ENCODE results near the gene DLAT.
"Not testable (repeated sequence)": the region's sequence is repeated elsewhere in the genome, so short reads cannot be mapped to it uniquely, and the experiment has no call there.

DLAT gene

DNA sequence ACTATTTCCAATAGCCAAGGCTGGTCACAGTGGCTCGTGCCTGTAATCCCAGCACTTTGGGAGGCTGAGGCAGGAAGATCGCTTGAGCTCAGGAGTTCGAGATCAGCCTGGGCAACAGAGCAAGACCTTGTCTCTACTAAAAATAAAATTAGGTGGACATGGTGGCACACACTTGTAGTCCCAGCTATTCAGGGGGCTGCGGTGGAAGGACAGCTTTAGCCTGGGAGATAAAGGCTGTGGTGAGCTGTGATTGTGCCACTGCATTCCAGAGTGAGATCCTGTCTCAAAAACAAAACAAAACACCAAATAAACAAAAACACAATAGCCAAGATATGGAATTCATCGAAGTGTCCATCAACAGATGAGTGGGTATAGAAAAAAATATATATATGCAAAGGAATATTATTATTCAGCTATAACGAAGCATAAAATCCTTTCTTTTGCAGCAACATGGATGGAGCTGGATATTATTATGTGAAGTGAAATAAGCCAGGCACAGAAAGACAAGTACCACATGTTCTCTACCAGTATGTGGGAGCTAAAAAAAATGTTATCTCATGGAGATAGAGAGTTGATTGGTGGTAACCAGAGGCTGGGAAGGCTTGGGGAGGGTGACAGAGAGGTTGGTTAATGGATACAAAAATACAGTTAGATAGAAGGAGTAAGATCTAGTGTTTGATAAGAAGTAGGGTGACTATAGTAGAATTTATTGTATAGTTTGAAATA lies 22.6 kb upstream of the DLAT start:
- intact Hi-C loops (cut with DNase I) = no loop called here
- DNase-seq = no peak

GRCh38 chr11:112004389-112004788 lies 20.8 kb upstream of the DLAT start:
- intact Hi-C loops (cut with DNase I) = no loop called here

GRCh38 chr11:112005422-112006094 lies 19.6 kb upstream of the DLAT start:
- intact Hi-C loops (cut with DNase I) = no loop called here
- DNase-seq = no peak

More at GRCh38 chr11:112004389-112004788, 20.8 kb upstream of the DLAT start:
- DNase-seq = no peak

- intact Hi-C loops (cut with DNase I); DNase-seq: not testable (repeated sequence)
Observed at GRCh38 chr11:112006095-112006441, 19.1 kb upstream of the DLAT start.

- DNase-seq; intact Hi-C loops (cut with DNase I): not testable (repeated sequence)
Observed at GRCh38 chr11:112011451-112011850, 13.8 kb upstream of the DLAT start.

DNA sequence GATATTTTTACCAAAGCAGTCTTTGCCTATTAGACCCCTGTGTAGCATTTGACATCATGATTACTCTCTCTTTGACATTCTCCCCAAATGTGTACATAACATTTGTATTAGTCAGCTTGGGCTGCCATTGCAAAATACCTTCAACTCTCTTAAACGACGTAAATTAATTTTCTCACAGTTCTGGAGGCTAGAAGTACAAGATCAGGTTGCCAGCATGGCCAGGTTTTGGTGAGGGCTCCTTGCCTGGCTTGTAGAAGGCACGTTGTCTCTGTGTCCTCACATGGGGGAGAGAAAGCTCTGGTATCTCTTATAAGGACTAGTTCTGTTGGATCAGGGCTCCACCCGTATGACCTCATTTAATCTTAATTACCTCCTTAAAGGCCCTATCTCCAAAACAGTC lies 12.3 kb upstream of the DLAT start:
- intact Hi-C loops (cut with DNase I) = no loop called here
- DNase-seq = no peak

DNA sequence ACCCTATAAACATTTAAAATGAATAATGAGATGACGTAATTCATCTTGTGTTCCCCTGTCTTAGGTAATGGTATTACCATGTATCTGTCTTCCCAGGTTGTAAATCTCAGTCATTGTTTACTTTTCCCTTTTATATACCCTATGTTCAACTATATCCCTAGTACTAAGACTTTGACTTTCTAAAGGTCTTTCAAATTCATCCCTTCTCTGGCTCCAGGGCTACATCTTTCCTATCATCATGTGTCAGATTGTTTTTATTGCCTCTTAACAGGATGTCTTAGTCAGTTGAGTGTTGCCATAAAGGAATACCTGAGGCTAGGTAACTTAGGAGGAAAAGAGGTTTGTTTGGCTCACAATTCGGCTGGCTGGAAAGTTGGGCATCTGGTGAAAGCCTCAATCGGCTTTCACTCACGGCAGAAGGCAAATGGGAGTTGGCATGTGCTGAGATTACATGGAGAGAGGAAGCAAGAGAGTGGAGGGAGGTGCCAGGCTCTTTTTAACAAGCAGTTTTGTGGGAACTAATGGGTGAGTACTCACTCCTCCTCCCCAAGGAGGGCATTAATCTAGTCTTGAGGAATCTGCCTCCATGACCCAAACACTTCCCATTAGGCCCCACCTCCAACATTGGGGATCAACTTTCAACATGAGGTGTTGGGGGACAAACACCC lies 11.6 kb upstream of the DLAT start:
- DNase-seq = no peak
- intact Hi-C loops (cut with DNase I) = no loop called here

GRCh38 chr11:112016088-112016764 lies 9.0 kb upstream of the DLAT start:
- intact Hi-C loops (cut with DNase I) = no loop called here
- DNase-seq = peak in 1 of 10 donors; percentile 24

- intact Hi-C loops (cut with DNase I) = no loop called here
Observed at GRCh38 chr11:112016765-112017376, 8.3 kb upstream of the DLAT start.

GRCh38 chr11:112017538-112017937 lies 7.7 kb upstream of the DLAT start:
- no peak for DNase-seq
- intact Hi-C loops (cut with DNase I) = no loop called here

More at GRCh38 chr11:112016765-112017376, 8.3 kb upstream of the DLAT start:
- no peak for DNase-seq

DNA sequence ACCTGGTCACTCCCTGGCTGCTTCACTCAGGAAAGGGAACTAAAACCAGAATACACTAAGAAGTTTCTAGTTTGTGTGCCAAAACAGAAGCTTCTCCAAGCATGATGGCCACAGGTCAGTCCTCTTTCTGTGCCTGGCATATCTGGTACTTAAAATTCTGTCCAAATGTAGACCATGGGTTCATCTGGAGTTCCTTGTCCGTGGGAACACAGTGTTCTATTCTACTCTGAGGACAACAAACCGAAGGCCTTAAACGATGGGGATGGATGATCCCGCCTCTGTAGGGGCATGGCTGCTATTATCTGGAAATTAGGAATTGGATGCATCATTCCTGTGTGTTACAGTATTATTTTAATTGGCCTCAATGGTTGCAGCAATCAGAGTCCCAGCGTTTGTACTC lies 6.1 kb upstream of the DLAT start:
- intact Hi-C loops (cut with DNase I) = no loop called here
- no peak for DNase-seq

DNA sequence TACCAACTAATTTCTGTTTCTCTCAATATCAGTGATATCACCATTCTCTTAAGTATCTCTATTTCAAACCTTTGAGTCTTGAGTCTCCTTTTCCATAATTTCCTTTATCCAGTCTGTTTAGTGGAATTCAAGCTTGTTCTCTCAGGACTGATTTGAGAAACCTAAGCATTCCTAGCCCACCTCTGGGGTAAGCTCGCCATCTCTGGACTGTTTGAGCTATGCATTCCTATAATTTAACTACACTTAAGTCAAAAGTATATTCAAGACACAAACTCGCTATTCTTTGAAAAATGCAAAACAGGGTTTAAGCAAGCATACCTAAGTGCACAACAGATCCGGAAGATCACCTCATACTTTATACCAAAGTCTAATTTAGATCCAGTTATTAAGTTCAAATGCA lies 2.1 kb upstream of the DLAT start:
- intact Hi-C loops (cut with DNase I) = no loop called here
- no peak for DNase-seq

DNA sequence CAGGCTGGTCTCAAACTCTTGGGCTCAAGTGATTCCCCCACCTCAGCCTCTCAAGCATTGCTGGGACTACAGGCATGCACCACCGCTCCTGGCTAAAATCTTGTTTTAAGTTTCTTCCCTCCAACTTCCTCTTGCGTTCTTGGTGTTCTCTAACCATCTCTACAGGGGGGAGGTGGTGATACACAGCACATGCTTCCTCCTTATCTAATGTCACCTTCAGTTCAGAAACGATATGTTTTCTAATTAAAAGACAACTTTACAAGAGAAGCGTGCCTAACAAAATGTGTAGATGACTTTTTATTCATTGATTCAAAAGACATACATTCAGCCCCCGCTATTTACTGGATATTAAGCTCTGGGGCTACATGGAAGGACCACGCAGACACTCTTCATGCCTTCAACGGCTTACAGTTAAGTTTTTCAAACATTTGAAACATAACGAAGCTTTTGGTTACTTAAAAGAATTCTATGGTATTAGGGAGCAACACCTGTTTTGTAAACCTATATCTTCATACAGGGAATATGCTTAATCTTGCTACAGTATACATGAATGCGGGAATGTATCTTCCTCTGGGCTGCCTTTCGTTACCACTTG lies 933 bp upstream of the DLAT start:
- intact Hi-C loops (cut with DNase I) = no loop called here
- no peak for DNase-seq

DNA sequence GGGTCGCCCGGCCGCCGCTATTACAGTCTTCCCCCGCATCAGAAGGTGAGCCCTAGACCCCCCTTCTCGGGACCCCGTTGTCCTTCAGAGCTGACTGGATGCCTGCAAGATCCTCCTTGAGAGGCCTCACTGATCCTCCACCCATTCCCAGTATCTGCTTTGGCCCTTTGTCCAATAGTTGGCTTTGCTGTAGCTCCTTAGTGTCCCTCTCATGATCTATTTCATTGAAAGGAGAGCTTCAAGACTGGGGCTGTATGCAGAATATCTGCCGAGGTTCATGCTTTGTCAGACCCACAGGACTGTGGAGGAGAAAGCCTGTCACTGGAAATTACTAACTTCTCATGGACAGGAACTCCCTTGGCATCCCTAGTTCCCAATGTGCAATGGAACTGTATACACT lies 499 bp downstream of the DLAT start:
- intact Hi-C loops (cut with DNase I) = no loop called here

GRCh38 chr11:112026784-112027410 lies 1.7 kb downstream of the DLAT start:
- DNase-seq = peak in 1 of 10 donors; percentile 52

More for the DNA sequence above, 499 bp downstream of the DLAT start:
- DNase-seq = no peak

GRCh38 chr11:112029460-112029859 lies 4.3 kb downstream of the DLAT start:
- intact Hi-C loops (cut with DNase I) = no loop called here

More at GRCh38 chr11:112026784-112027410, 1.7 kb downstream of the DLAT start:
- intact Hi-C loops (cut with DNase I) = not testable (repeated sequence)

DNA sequence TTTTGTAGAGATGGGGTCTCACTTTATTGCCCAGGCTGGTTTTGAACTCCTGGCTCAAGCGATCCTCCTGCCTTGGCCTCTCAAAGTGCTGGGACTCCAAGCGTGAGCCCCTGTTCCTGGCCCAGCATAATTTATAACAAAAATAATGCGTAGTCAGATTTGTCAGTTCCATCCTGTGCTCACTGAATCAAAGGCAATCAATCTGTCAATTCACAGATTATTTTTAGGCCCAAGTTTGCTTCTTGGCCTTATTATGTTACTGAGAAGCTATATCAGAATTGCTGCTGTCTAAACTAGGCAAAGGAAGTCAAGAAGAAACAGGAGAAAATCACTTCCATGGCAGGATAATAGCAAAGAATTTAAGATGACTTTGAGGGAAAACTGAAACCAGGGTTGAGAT lies 8.7 kb downstream of the DLAT start:
- no peak for DNase-seq
- intact Hi-C loops (cut with DNase I) = no loop called here

More at GRCh38 chr11:112029460-112029859, 4.3 kb downstream of the DLAT start:
- no peak for DNase-seq

DNA sequence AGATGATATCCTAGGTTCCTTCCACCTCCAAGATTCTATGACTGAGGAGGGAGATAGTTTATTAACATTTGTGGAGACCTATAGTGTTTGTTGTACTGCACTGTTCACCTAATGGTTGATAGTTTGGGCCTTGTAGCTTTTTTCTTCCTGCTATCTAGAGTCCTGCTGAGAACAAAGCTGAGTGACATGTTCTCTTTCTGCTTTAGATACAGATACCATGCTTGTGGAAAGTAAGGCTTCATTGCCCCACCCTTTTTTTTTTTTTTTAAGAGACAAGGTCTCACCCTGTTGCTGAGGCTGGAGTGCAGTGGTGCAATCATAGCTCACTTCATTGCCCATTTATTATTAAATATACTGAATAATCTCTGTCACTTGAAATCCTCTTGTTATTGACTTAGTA lies 12.3 kb downstream of the DLAT start:
- DNase-seq = no peak
- intact Hi-C loops (cut with DNase I) = no loop called here

DNA sequence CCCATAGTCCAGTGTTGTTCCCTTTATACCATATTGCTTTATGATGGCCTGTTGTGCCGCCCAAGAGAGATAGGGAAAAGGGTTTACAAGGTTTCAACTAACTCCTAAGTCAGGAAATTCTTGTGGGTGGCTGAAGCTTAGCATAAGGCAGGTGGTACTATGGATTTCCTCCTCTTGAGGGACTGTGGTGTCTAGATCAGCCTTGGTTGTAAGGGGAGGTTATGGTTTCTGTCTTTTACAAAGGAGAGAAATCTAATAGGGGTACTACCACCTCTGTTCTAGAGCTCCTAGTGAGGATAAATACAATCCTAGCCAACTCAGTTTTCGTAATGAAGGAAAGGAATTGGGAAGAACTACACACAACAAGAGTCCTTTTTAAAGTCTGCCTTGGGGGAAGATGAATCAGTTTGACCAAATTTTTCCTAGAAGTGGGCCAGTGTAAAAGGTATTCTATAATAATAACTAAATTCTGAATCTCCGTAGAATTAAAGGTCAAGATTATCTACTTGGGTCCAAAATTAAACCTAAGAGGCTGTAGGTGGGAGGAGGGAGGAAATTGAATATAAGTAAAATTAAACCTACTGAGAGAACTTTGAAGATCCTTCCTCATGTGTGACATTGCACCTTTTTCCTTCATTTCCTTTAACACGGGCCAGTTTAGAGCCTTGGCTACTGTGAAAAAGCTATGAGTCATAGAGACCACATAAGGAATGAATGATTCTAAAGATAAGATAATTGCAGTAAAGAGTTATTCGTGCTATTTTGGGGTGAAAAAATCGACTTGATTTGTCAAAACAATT lies 17.2 kb downstream of the DLAT start:
- intact Hi-C loops (cut with DNase I) = no loop called here
- DNase-seq = no peak
